GM12878 (cell line): ENCODE measurements around the gene RFX1. TPM values are rescaled to one million over a fixed set of nuclear protein-coding genes. Genes with fewer than 3 reads are reported as not detected.

Experiments used
- ATAC-seq: fragments of 200-7000 bp; cut with Tn5 transposase; 3 replicates; pipeline ENCODE4 v1.9.1; 2020; ENCODE audit warnings: mild to moderate bottlenecking, moderate library complexity
- BruUV-seq: library from RNA; stranded (reverse); fragments of 400-500 nt; replicated peaks from 2 replicates; lab custom pipeline; 2021; lab: Mats Ljungman, UMichigan
- CTCF ChIA-PET: fragments of 300-600 bp; sonication (Branson Sonifier 250); formaldehyde crosslinking; extraction: SDS; loops from one replicate; lab custom pipeline; 2021; ENCODE audit warnings: inconsistent platforms; lab: Yijun Ruan, JAX
- POLR2A ChIA-PET: fragments of 350-600 bp; formaldehyde crosslinking; extraction: SDS; loops from one replicate; lab custom pipeline; 2021; ENCODE audit warnings: inconsistent platforms; lab: Charles Lee
- RAD21 ChIA-PET: fragments of 300-600 bp; sonication (Branson Sonifier 250); formaldehyde crosslinking; loops from one replicate; lab custom pipeline; 2023; ENCODE audit warnings: antibody characterized with exemption; ENCODE audit not compliant: unreplicated experiment; lab: Charles Lee
- SMC1A ChIA-PET: fragments of 300-600 bp; sonication (Branson Sonifier 250); formaldehyde crosslinking; loops from one replicate; lab custom pipeline; 2023; ENCODE audit not compliant: unreplicated experiment, uncharacterized antibody; lab: Charles Lee
- DNase-seq: peaks from one replicate; pipeline ENCODE4 v3.0.0-alpha.2; 2011; ENCODE audit warnings: low read depth, low spot score
- FAIRE-seq: peaks from 3 replicates; lab custom pipeline; 2011; peaks lifted over from hg19 to GRCh38; lab: Jason Lieb, UNC
- H2AFZ ChIP-seq: 2 replicates; pipeline ENCODE4 v1.6.0; 2011; ENCODE audit warnings: low read depth, low read length, control low read depth; ENCODE audit not compliant: control insufficient read depth
- H3K27ac ChIP-seq: 2 replicates; pipeline ENCODE4 v1.5.1; 2011; ENCODE audit warnings: control low read depth; ENCODE audit not compliant: control insufficient read depth, insufficient read depth
- H3K27me3 ChIP-seq, 2 experiments: replicated peaks in 1 of 2; 2 replicates each; pipeline versions ENCODE4 v1.6.0 to v1.6.1; 2011; ENCODE audit warnings: low read length in 1 of 2; ENCODE audit not compliant: control insufficient read depth in 2 of 2, insufficient read depth in 2 of 2
- H3K36me3 ChIP-seq, 2 experiments: 2 replicates each; pipeline ENCODE4 v1.5.1; 2011; ENCODE audit warnings: low read length in 1 of 2; ENCODE audit not compliant: control insufficient read depth in 2 of 2, insufficient read depth in 2 of 2
- H3K4me1 ChIP-seq: 2 replicates; pipeline ENCODE4 v1.6.1; 2011; ENCODE audit warnings: mild to moderate bottlenecking, low read length, moderate library complexity, mixed read lengths; ENCODE audit not compliant: control insufficient read depth, insufficient read depth
- H3K4me2 ChIP-seq: 2 replicates; pipeline ENCODE4 v1.6.0; 2011; ENCODE audit warnings: control low read depth; ENCODE audit not compliant: control insufficient read depth, insufficient read depth
- H3K4me3 ChIP-seq: fragments of 200-600 bp; sonication (generic); 2 replicates; pipeline ENCODE4 v1.5.1; 2016
- H3K79me2 ChIP-seq: 2 replicates; pipeline ENCODE4 v1.6.0; 2011; ENCODE audit warnings: low read length; ENCODE audit not compliant: control insufficient read depth, insufficient read depth
- H3K9ac ChIP-seq: 2 replicates; pipeline ENCODE4 v1.8.0; 2011; ENCODE audit warnings: low read length, control low read depth, mixed read lengths; ENCODE audit not compliant: control insufficient read depth, insufficient read depth
- H3K9me3 ChIP-seq: replicated peaks from 3 replicates; pipeline ENCODE4 v1.5.1; 2011; ENCODE audit warnings: mild to moderate bottlenecking, low read length; ENCODE audit not compliant: control insufficient read depth, insufficient read depth
- H4K20me1 ChIP-seq: 2 replicates; pipeline ENCODE4 v1.6.0; 2011; ENCODE audit not compliant: control insufficient read depth, insufficient read depth
- POLR2A ChIP-seq: IDR thresholded peaks from 2 replicates; pipeline ENCODE4 v1.6.1; 2011; ENCODE audit warnings: low read depth, mild to moderate bottlenecking, low read length
- RCOR1 ChIP-seq: conservative IDR thresholded peaks from 2 replicates; pipeline ENCODE4 v1.6.1; 2012; ENCODE audit warnings: low read depth, low read length, improper control_type of control experiment
- SIN3A ChIP-seq: IDR thresholded peaks from 2 replicates; pipeline ENCODE4 v1.6.1; 2012; ENCODE audit warnings: low read depth, low read length, improper control_type of control experiment
- ZNF384 ChIP-seq: IDR thresholded peaks from 2 replicates; pipeline ENCODE4 v1.6.1; 2012; ENCODE audit warnings: low read depth, mild to moderate bottlenecking, low read length, improper control_type of control experiment, borderline replicate concordance
- WGBS: methylation state at CpG from one replicate; pipeline ENCODE4 v1.1.6; 2016; ENCODE audit warnings: low lambda C conversion rate; ENCODE audit not compliant: insufficient replicate concordance, insufficient coverage; ENCODE audit errors: missing lambda C conversion rate; 5-methylcytosine and 5-hydroxymethylcytosine counted together
- in situ Hi-C: fragments of 300-500 bp; cut with MboI; formaldehyde crosslinking; loops from 9 replicates; pipeline ENCODE4 v1.14.3; 2018; ENCODE audit warnings: mixed read lengths
- intact Hi-C: fragments of 100-400 bp; cut with micrococcal nuclease; formaldehyde crosslinking; loops from one replicate; pipeline ENCODE4 v1.14.2; 2022; ENCODE audit not compliant: unreplicated experiment
- polyA plus RNA-seq, 11 experiments: library from polyadenylated mRNA; depleted of rRNA in 4 of 11; unstranded in 6 of 11; stranded (reverse) in 5 of 11; fragments of >200 nt; fragmentation: Nextera tagmentation in 4 of 11; fragmentation: Illumina TruSeq in 1 of 11; extraction: Ambion mirVana in 4 of 11; extraction: Trizol in 1 of 11; gene quantifications; 1 replicate in 1 of 11; 2 replicates in 10 of 11; pipeline versions ENCODE4 v1.2.1 to v1.2.3, GENCODE V29; 2011 to 2016; ENCODE audit warnings: inconsistent platforms in 2 of 11, missing spikeins in 2 of 11, low read depth in 1 of 11
- total RNA-seq, 4 experiments: library from RNA; depleted of rRNA in 3 of 4; stranded (reverse); fragments of >200 nt in 3 of 4; fragmentation: Illumina TruSeq in 1 of 4; extraction: Trizol in 1 of 4; gene quantifications; 2 replicates each; pipeline versions ENCODE4 v1.2.1 to v1.2.3, GENCODE V29; 2013 to 2021

RFX1 gene
- total and polyA plus RNA-seq, 10 of the 15 experiments (the other 5 are each of a cell fraction or from before 2014, with no cell fraction given), result 0.05 to 11.0 (median 1.5) TPM

GRCh38 chr19:14004619-14005348, 1.3 kb downstream of the RFX1 start (continued):
- no peak for TF ChIP-seq RCOR1

- RAD21 ChIA-PET, result interaction anchor here (0.5 to 4.6 kb wide), 15 partner anchors 8 to 856 kb away, joined by 3 to 35 read pairs (median 3); partner anchors contain the start of genes ASF1B, DCAF15 and IL27RA
- no peaks in the 10 kb centered on the region for H3K36me3 ChIP-seq
- peak overlapping the region; percentile 63 for H2AFZ ChIP-seq
- DNase-seq (no peak), FAIRE-seq (no peak), ATAC-seq (no peak)
- CTCF ChIA-PET, result interaction anchor here (0.9 to 5.1 kb wide), 14 partner anchors 10 to 122 kb away, joined by 3 to 30 read pairs (median 5); partner anchors contain the start of gene IL27RA
- peaks cover 5% of the 10 kb centered on the region; the same call in 2 of the 3 replicates for H3K9me3 ChIP-seq
- H3K4me2 ChIP-seq, result peak overlapping the region; percentile 75
- in situ Hi-C loops, result no loop called here
- peak; percentile 4; the same call in 1 of the 2 replicates for TF ChIP-seq ZNF384
- TF ChIP-seq SIN3A, result no peak
- 0 out of 2 replicates have a peak, but pooled peaks have one; percentile 6 for TF ChIP-seq POLR2A
- SMC1A ChIA-PET, result interaction anchor here (0.6 to 4.0 kb wide), 14 partner anchors 9 to 98 kb away, joined by 3 to 18 read pairs (median 6); partner anchors contain the start of genes DCAF15 and IL27RA
- intact Hi-C loops, result loop anchor here (1.0 to 10.0 kb wide), 4 partner anchors 17 to 849 kb away; partner anchors contain the start of genes DCAF15, IER2 and STX10
- H3K4me1 ChIP-seq, result peaks cover 47% of the 10 kb centered on the region
- no peaks in the 10 kb centered on the region for H4K20me1 ChIP-seq
- peaks cover 11% of the 10 kb centered on the region for H3K79me2 ChIP-seq
- no TSS peak for BruUV-seq
- H3K9ac ChIP-seq, result peak overlapping the region; percentile 63
- 6% methylated on average over 10 of the region's 10 CpGs for WGBS
- peak overlapping the region; percentile 86 for H3K27ac ChIP-seq
- no peaks in the 10 kb centered on the region for H3K27me3 ChIP-seq
- POLR2A ChIA-PET, result interaction anchor here (0.5 to 4.9 kb wide), 11 partner anchors 12 to 571 kb away, joined by 3 to 49 read pairs (median 5); partner anchors contain the start of genes DCAF15 and IL27RA
- H3K4me3 ChIP-seq, result peak overlapping the region; percentile 44; the same call in 1 of the 2 replicates
Measured at GRCh38 chr19:14003251-14004055, 2.7 kb downstream of the RFX1 start.
